HepG2 (cell line): ENCODE results near the gene DPP8. TPM values are rescaled to one million over a fixed set of nuclear protein-coding genes. Genes with fewer than 3 reads are reported as not detected.

Experiments
- CENPT ChIP-seq: sonication (generic); formaldehyde crosslinking; IDR thresholded peaks from 2 replicates; pipeline ENCODE4 v1.8.0; 2022; ENCODE audit warnings: low read depth, mild to moderate bottlenecking, moderate library complexity, missing genetic modification reagents
- HBP1 ChIP-seq: IDR thresholded peaks from 2 replicates; pipeline ENCODE4 v1.6.1; 2016; ENCODE audit warnings: low read depth, control low read depth
- MAF1 ChIP-seq: sonication (generic); formaldehyde crosslinking; IDR thresholded peaks from 2 replicates; pipeline ENCODE4 v1.5.0; 2020; ENCODE audit warnings: missing genetic modification reagents, borderline replicate concordance
- MIXL1 ChIP-seq: IDR thresholded peaks from 2 replicates; pipeline ENCODE4 v1.6.1; 2016
- MTA1 ChIP-seq: sonication (generic); formaldehyde crosslinking; IDR thresholded peaks from 2 replicates; pipeline ENCODE4 v1.4.0; 2020; ENCODE audit warnings: missing genetic modification reagents, mild to moderate bottlenecking, borderline replicate concordance
- PLSCR1 ChIP-seq: sonication (generic); formaldehyde crosslinking; IDR thresholded peaks from 2 replicates; pipeline ENCODE4 v1.5.0; 2020; ENCODE audit warnings: missing genetic modification reagents, mild to moderate bottlenecking, borderline replicate concordance
- TBP ChIP-seq: sonication (generic); formaldehyde crosslinking; IDR thresholded peaks from 2 replicates; pipeline ENCODE4 v1.5.0; 2020; ENCODE audit warnings: missing genetic modification reagents
- THYN1 ChIP-seq: sonication (generic); formaldehyde crosslinking; IDR thresholded peaks from 2 replicates; pipeline ENCODE4 v1.8.1; 2023; ENCODE audit warnings: low read depth, mild to moderate bottlenecking, moderate library complexity, missing genetic modification reagents, borderline replicate concordance
- TMF1 ChIP-seq: sonication (generic); formaldehyde crosslinking; IDR thresholded peaks from 2 replicates; pipeline ENCODE4 v1.8.1; 2022; ENCODE audit warnings: low read depth, missing genetic modification reagents
- UBTF ChIP-seq: sonication (generic); formaldehyde crosslinking; IDR thresholded peaks from 2 replicates; pipeline ENCODE4 v1.4.0; 2020; ENCODE audit warnings: mild to moderate bottlenecking, missing genetic modification reagents
- ZBTB1 ChIP-seq: sonication (generic); formaldehyde crosslinking; IDR thresholded peaks from 2 replicates; pipeline ENCODE4 v1.4.0; 2020; ENCODE audit warnings: missing genetic modification reagents, borderline replicate concordance
- ZBTB3 ChIP-seq: sonication (generic); formaldehyde crosslinking; IDR thresholded peaks from 2 replicates; pipeline ENCODE4 v1.4.0; 2020; ENCODE audit warnings: low read depth, mild to moderate bottlenecking, moderate library complexity, missing genetic modification reagents, borderline replicate concordance
- ZMAT3 ChIP-seq: sonication (generic); formaldehyde crosslinking; conservative IDR thresholded peaks from 2 replicates; pipeline ENCODE4 v1.7.0; 2021; ENCODE audit warnings: missing genetic modification reagents
- ZNF253 ChIP-seq: sonication (generic); formaldehyde crosslinking; IDR thresholded peaks from 2 replicates; pipeline ENCODE4 v1.8.0; 2022; ENCODE audit warnings: mild to moderate bottlenecking, missing genetic modification reagents, borderline replicate concordance
- ZNF333 ChIP-seq: sonication (generic); formaldehyde crosslinking; IDR thresholded peaks from 2 replicates; pipeline ENCODE4 v1.4.0; 2020; ENCODE audit warnings: mild to moderate bottlenecking, missing genetic modification reagents, borderline replicate concordance
- ZNF343 ChIP-seq: sonication (generic); formaldehyde crosslinking; IDR thresholded peaks from 2 replicates; pipeline ENCODE4 v1.4.0; 2020; ENCODE audit warnings: mild to moderate bottlenecking, missing genetic modification reagents
- ZNF382 ChIP-seq: sonication (generic); formaldehyde crosslinking; IDR thresholded peaks from 2 replicates; pipeline ENCODE4 v1.5.0; 2020; ENCODE audit warnings: missing genetic modification reagents, mild to moderate bottlenecking, borderline replicate concordance
- ZNF770 ChIP-seq: sonication (generic); formaldehyde crosslinking; IDR thresholded peaks from 2 replicates; pipeline ENCODE4 v1.5.0; 2020; ENCODE audit warnings: mild to moderate bottlenecking, missing genetic modification reagents
- ZNF879 ChIP-seq: sonication (generic); formaldehyde crosslinking; IDR thresholded peaks from 2 replicates; pipeline ENCODE4 v1.8.1; 2023; ENCODE audit warnings: missing genetic modification reagents
- ZUFSP ChIP-seq: sonication (generic); formaldehyde crosslinking; IDR thresholded peaks from 2 replicates; pipeline ENCODE4 v1.9.0; 2021; ENCODE audit warnings: missing genetic modification reagents, mild to moderate bottlenecking, borderline replicate concordance
- polyA plus RNA-seq, 8 experiments: library from polyadenylated mRNA; depleted of rRNA in 3 of 8; stranded (reverse) in 7 of 8; unstranded in 1 of 8; fragments of >200 nt; fragmentation: Illumina TruSeq in 4 of 8; extraction: Trizol in 4 of 8; gene quantifications; 2 replicates each; pipeline versions ENCODE4 v1.2.1 to v1.2.3, GENCODE V29; 2011 to 2016; ENCODE audit warnings: low read depth in 4 of 8, missing spikeins in 1 of 8, mixed read lengths in 1 of 8; ENCODE audit not compliant: insufficient read depth in 1 of 8
- total RNA-seq, 5 experiments: library from RNA; depleted of rRNA; stranded (reverse); fragments of >200 nt; fragmentation: Illumina TruSeq; extraction: Trizol; gene quantifications; 2 replicates each; pipeline ENCODE4 v1.2.3, GENCODE V29; 2016; ENCODE audit warnings: low read depth in 1 of 5

Gene DPP8
- total and polyA plus RNA-seq, 2 of the 13 experiments (the other 11 are each of a cell fraction or from before 2014, with no cell fraction given): 18.0 to 26.3 TPM

GRCh38 chr15:65530318-65531111 lies 13.0 kb upstream of the DPP8 start, which contains the start of gene HACD3 (continued):
- TF ChIP-seq CENPT (CRISPR knock-in tag): no peak; the same call in 1 of the 2 replicates
- no peak for TF ChIP-seq PLSCR1
- no peak for TF ChIP-seq THYN1 (CRISPR knock-in tag)
- peak; percentile 76; the same call in 1 of the 2 replicates for TF ChIP-seq ZNF770
- TF ChIP-seq ZNF343 (CRISPR knock-in tag): peak; percentile 94
- TF ChIP-seq TBP (CRISPR knock-in tag): no peak
- no peak for TF ChIP-seq ZNF382 (CRISPR knock-in tag)
- TF ChIP-seq ZNF879 (CRISPR knock-in tag): peak; percentile 66; the same call in 1 of the 2 replicates
- TF ChIP-seq ZBTB3 (CRISPR knock-in tag): 0 out of 2 replicates have a peak, but pooled peaks have one; percentile 55
- TF ChIP-seq ZUFSP (CRISPR knock-in tag): no peak
- TF ChIP-seq ZNF333 (CRISPR knock-in tag): peak; percentile 89; the same call in 1 of the 2 replicates
- TF ChIP-seq TMF1 (CRISPR knock-in tag): peak; percentile 84; the same call in 1 of the 2 replicates
- no peak for TF ChIP-seq MAF1 (CRISPR knock-in tag)
- TF ChIP-seq UBTF: peak; percentile 91
- 0 out of 2 replicates have a peak, but pooled peaks have one; percentile 49 for TF ChIP-seq ZMAT3 (CRISPR knock-in tag)
- TF ChIP-seq MIXL1 (CRISPR knock-in tag): no peak
- peak; percentile 83; the same call in 1 of the 2 replicates for TF ChIP-seq ZNF253 (CRISPR knock-in tag)
- peak; percentile 81; the same call in 1 of the 2 replicates for TF ChIP-seq MTA1 (CRISPR knock-in tag)
- no peak for TF ChIP-seq HBP1 (CRISPR knock-in tag)
- TF ChIP-seq ZBTB1 (CRISPR knock-in tag): no peak
